Measurements from ENCODE around the gene THAP9.
"Not testable (repeated sequence)": the region's sequence is repeated elsewhere in the genome, so short reads cannot be mapped to it uniquely, and the experiment has no call there.

THAP9 gene

GRCh38 chr4:82890901-82891706 is 9.4 kb upstream of the THAP9 start, which contains the start of gene SEC31A:
Gene SEC31A (minus strand): TSS chr4:82891153. CDS start chr4:82881936, 9,217 bp downstream.
- intact Hi-C loops (cut with DNase I): loop anchor here (2.0 kb wide), 1 partner anchor 144 kb away; the partner anchor contains the start of gene COPS4
- DNase-seq: peak; percentile 82 to 98 (median 96)

- DNase-seq: no peak
- intact Hi-C loops (cut with DNase I): loop anchor here (2.0 kb wide), 1 partner anchor 143 kb away; the partner anchor contains the start of gene COPS4
Measured at GRCh38 chr4:82891707-82892466, 8.6 kb upstream of the THAP9 start.

GRCh38 chr4:82892467-82892802 is 8.1 kb upstream of the THAP9 start:
- intact Hi-C loops (cut with DNase I): no loop called here

GRCh38 chr4:82893942-82894341 is 6.6 kb upstream of the THAP9 start:
- DNase-seq: no peak
- intact Hi-C loops (cut with DNase I): no loop called here

More at GRCh38 chr4:82892467-82892802, 8.1 kb upstream of the THAP9 start:
- DNase-seq: no peak

GRCh38 chr4:82896755-82897154 is 3.8 kb upstream of the THAP9 start:
- intact Hi-C loops (cut with DNase I): no loop called here

GRCh38 chr4:82898322-82899243 is 2.0 kb upstream of the THAP9 start:
- intact Hi-C loops (cut with DNase I): no loop called here
- peak in 4 of 42 donors; percentile 19 to 48 (median 24) for DNase-seq

More at GRCh38 chr4:82896755-82897154, 3.8 kb upstream of the THAP9 start:
- DNase-seq: peak in 9 of 42 donors; percentile 7 to 61 (median 26)

GRCh38 chr4:82899374-82900065 is 1.0 kb upstream of the THAP9 start:
- intact Hi-C loops (cut with DNase I): loop anchor here (5.0 to 10.0 kb wide), 2 partner anchors 113 to 435 kb away; partner anchors contain the start of gene LIN54
- no peak for DNase-seq

- intact Hi-C loops (cut with DNase I): loop anchor here (5.0 to 10.0 kb wide), 2 partner anchors 112 to 435 kb away; partner anchors contain the start of gene LIN54
- DNase-seq: peak in 1 of 42 donors; percentile 19
Measured at GRCh38 chr4:82900066-82900410, 497 bp upstream of the THAP9 start.

- peak in 1 of 42 donors; percentile 5 for DNase-seq
- intact Hi-C loops (cut with DNase I): loop anchor here (5.0 to 10.0 kb wide), 2 partner anchors 111 to 436 kb away; partner anchors contain the start of gene LIN54
Measured at GRCh38 chr4:82901183-82901718, 716 bp downstream of the THAP9 start.

- no peak for DNase-seq
- intact Hi-C loops (cut with DNase I): loop anchor here (5.0 to 10.0 kb wide), 2 partner anchors 109 to 439 kb away; partner anchors contain the start of gene LIN54
Measured at GRCh38 chr4:82903737-82904136, 3.2 kb downstream of the THAP9 start.

- intact Hi-C loops (cut with DNase I): loop anchor here (10.0 kb wide), 1 partner anchor 440 kb away; no protein-coding TSS in a partner anchor
Measured at GRCh38 chr4:82905205-82905604, 4.7 kb downstream of the THAP9 start.

GRCh38 chr4:82906469-82906868 is 5.9 kb downstream of the THAP9 start:
- intact Hi-C loops (cut with DNase I): loop anchor here (10.0 kb wide), 1 partner anchor 442 kb away; no protein-coding TSS in a partner anchor
- DNase-seq: no peak

More at GRCh38 chr4:82905205-82905604, 4.7 kb downstream of the THAP9 start:
- no peak for DNase-seq

- intact Hi-C loops (cut with DNase I): loop anchor here (10.0 kb wide), 1 partner anchor 445 kb away; no protein-coding TSS in a partner anchor
- DNase-seq: no peak
Measured at GRCh38 chr4:82909326-82909725, 8.8 kb downstream of the THAP9 start.

GRCh38 chr4:82913305-82913704 is 12.8 kb downstream of the THAP9 start:
- intact Hi-C loops (cut with DNase I): no loop called here
- DNase-seq: no peak

GRCh38 chr4:82913968-82914367 is 13.4 kb downstream of the THAP9 start:
- intact Hi-C loops (cut with DNase I): not testable (repeated sequence)

GRCh38 chr4:82918091-82918490 is 17.6 kb downstream of the THAP9 start:
- peak in 9 of 42 donors; percentile 16 to 60 (median 22) for DNase-seq
- intact Hi-C loops (cut with DNase I): no loop called here

More at GRCh38 chr4:82913968-82914367, 13.4 kb downstream of the THAP9 start:
- not testable (repeated sequence) for DNase-seq

- intact Hi-C loops (cut with DNase I): no loop called here
Measured at GRCh38 chr4:82919386-82919785, 18.9 kb downstream of the THAP9 start.

More at GRCh38 chr4:82919386-82919785, 18.9 kb downstream of the THAP9 start:
- DNase-seq: no peak

All from head of caudate nucleus (tissue), 42 donors.